GM18526 (cell line): ENCODE results near the gene RBBP9.

Experiments used
- POLR2A ChIP-seq: IDR thresholded peaks from 3 replicates; pipeline ENCODE4 v1.6.1; 2011; ENCODE audit not compliant: insufficient read length; ENCODE audit errors: extremely low read depth

Gene RBBP9

DNA sequence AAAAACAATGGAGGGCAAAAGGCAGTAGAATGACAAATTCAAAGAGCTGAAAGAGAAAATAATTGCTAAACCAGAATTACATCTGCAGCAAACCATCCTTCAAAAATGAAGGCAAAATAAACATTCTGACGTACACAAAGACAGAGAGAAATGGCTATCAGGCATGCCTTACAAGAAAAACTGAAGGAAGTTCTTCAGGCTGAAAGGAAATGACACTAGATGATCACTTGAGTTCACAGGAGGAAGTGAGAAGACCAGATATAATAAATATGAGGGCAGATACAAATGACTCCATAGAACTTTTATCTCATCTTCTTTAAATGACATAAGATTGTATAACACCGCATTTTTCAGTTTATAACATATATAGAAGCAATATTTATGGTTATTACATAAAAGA, 60.2 kb downstream of the RBBP9 start:
- no peak for TF ChIP-seq POLR2A
